Liver (tissue), 9 donors: ENCODE data around the gene SMCO4. TPM values are rescaled to one million over a fixed set of nuclear protein-coding genes. Genes with fewer than 3 reads are reported as not detected.

Experiments
- DNase-seq: peaks from one replicate; pipeline ENCODE4 v3.0.0-alpha.2; 2017; ENCODE audit warnings: low spot score
- H3K27ac ChIP-seq, 2 donors: one replicate each; pipeline ENCODE4 v1.7.0; 2013; ENCODE audit warnings: inconsistent platforms in 2 of 2, low read length in 2 of 2, control low read depth in 1 of 2, low read depth in 1 of 2, mild to moderate bottlenecking in 1 of 2
- H3K27me3 ChIP-seq, 4 donors: one replicate each; pipeline versions ENCODE4 v1.6.1 to v1.7.0; 2013; ENCODE audit warnings: low read length in 3 of 4, inconsistent platforms in 1 of 4, mild to moderate bottlenecking in 1 of 4, moderate library complexity in 1 of 4; ENCODE audit not compliant: control insufficient read depth in 4 of 4, insufficient read depth in 4 of 4
- H3K36me3 ChIP-seq, 4 donors: one replicate each; pipeline versions ENCODE4 v1.6.1 to v1.7.0; 2013; ENCODE audit warnings: low read length in 3 of 4, mild to moderate bottlenecking in 3 of 4, low read depth in 1 of 4, moderate library complexity in 1 of 4; ENCODE audit not compliant: control insufficient read depth in 4 of 4, insufficient read depth in 3 of 4
- H3K4me1 ChIP-seq, 4 donors: one replicate each; pipeline versions ENCODE4 v1.6.1 to v1.7.0; 2013; ENCODE audit warnings: low read length in 3 of 4, mild to moderate bottlenecking in 3 of 4, moderate library complexity in 1 of 4; ENCODE audit not compliant: control insufficient read depth in 4 of 4, insufficient read depth in 4 of 4
- H3K4me3 ChIP-seq, 3 donors: one replicate each; pipeline versions ENCODE4 v1.6.1 to v1.7.0; 2013; ENCODE audit warnings: low read length in 3 of 3, control low read depth in 1 of 3, low read depth in 1 of 3, mild to moderate bottlenecking in 1 of 3
- H3K9ac ChIP-seq, 2 donors: one replicate each; pipeline ENCODE4 v1.7.0; 2013; ENCODE audit warnings: low read length in 2 of 2, mild to moderate bottlenecking in 2 of 2, moderate library complexity in 2 of 2, control low read depth in 1 of 2, low read depth in 1 of 2
- H3K9me3 ChIP-seq, 4 donors: one replicate each; pipeline versions ENCODE4 v1.6.1 to v1.7.0; 2013; ENCODE audit warnings: low read length in 3 of 4; ENCODE audit not compliant: control insufficient read depth in 4 of 4
- EGR1 ChIP-seq, 2 donors: IDR thresholded peaks; 2 replicates each; pipeline ENCODE4 v1.6.1; 2016 to 2018; ENCODE audit warnings: antibody characterized with exemption in 2 of 2, low read depth in 2 of 2
- FOXA1 ChIP-seq: IDR thresholded peaks from 2 replicates; pipeline ENCODE4 v1.6.1; 2016; ENCODE audit warnings: antibody characterized with exemption
- FOXA2 ChIP-seq: IDR thresholded peaks from 2 replicates; pipeline ENCODE4 v1.6.1; 2016; ENCODE audit warnings: antibody characterized with exemption
- GABPA ChIP-seq, 2 donors: IDR thresholded peaks in 1 of 2; conservative IDR thresholded peaks in 1 of 2; 2 replicates each; pipeline ENCODE4 v1.6.1; 2016; ENCODE audit warnings: antibody characterized with exemption in 2 of 2, mild to moderate bottlenecking in 1 of 2, moderate library complexity in 1 of 2
- HNF4A ChIP-seq, 2 donors: conservative IDR thresholded peaks; 2 replicates each; pipeline ENCODE4 v1.6.1; 2016; ENCODE audit warnings: antibody characterized with exemption in 2 of 2, mild to moderate bottlenecking in 2 of 2
- HNF4G ChIP-seq: IDR thresholded peaks from 2 replicates; pipeline ENCODE4 v1.6.1; 2016; ENCODE audit warnings: antibody characterized with exemption
- JUND ChIP-seq, 2 donors: IDR thresholded peaks; 2 replicates each; pipeline ENCODE4 v1.6.1; 2016; ENCODE audit warnings: antibody characterized with exemption in 2 of 2
- NR2F2 ChIP-seq: IDR thresholded peaks from 2 replicates; pipeline ENCODE4 v1.6.1; 2016; ENCODE audit warnings: antibody characterized with exemption
- RAD21 ChIP-seq, 2 donors: IDR thresholded peaks; 2 replicates each; pipeline ENCODE4 v1.6.1; 2016; ENCODE audit warnings: antibody characterized with exemption in 2 of 2, mild to moderate bottlenecking in 2 of 2
- RXRA ChIP-seq, 2 donors: IDR thresholded peaks; 2 replicates each; pipeline ENCODE4 v1.6.1; 2017 to 2018; ENCODE audit warnings: antibody characterized with exemption in 2 of 2, mild to moderate bottlenecking in 1 of 2
- SP1 ChIP-seq: IDR thresholded peaks from 2 replicates; pipeline ENCODE4 v1.6.1; 2018; ENCODE audit warnings: antibody characterized with exemption, mild to moderate bottlenecking
- TAF1 ChIP-seq: conservative IDR thresholded peaks from 2 replicates; pipeline ENCODE4 v1.6.1; 2016; ENCODE audit warnings: antibody characterized with exemption, mild to moderate bottlenecking
- YY1 ChIP-seq: IDR thresholded peaks from 2 replicates; pipeline ENCODE4 v1.6.1; 2016; ENCODE audit warnings: antibody characterized with exemption, mild to moderate bottlenecking
- polyA plus RNA-seq, 2 donors: library from polyadenylated mRNA; stranded (reverse) in 1 of 2; unstranded in 1 of 2; fragments of 200-250 nt in 1 of 2; fragments of >200 nt in 1 of 2; fragmentation: Nextera tagmentation in 1 of 2; extraction: Ambion mirVana in 1 of 2; gene quantifications; one replicate each; pipeline versions ENCODE4 v1.2.1 to v1.2.3, GENCODE V29; 2013 to 2015
- total RNA-seq, 2 donors: library from RNA; depleted of rRNA; stranded (reverse); fragments of >200 nt; gene quantifications; one replicate each; pipeline ENCODE4 v1.2.3, GENCODE V29; 2014
- TF ChIP-seq, protein P1 (sequence below): IDR thresholded peaks from 2 replicates; pipeline ENCODE4 v1.6.1; 2016; ENCODE audit warnings: antibody characterized with exemption
- TF ChIP-seq, protein P2 (sequence below): IDR thresholded peaks from 2 replicates; pipeline ENCODE4 v1.6.1; 2016; ENCODE audit warnings: antibody characterized with exemption
- TF ChIP-seq, protein P3 (sequence below): IDR thresholded peaks from 2 replicates; pipeline ENCODE4 v1.6.1; 2016; ENCODE audit warnings: antibody characterized with exemption
- TF ChIP-seq, protein P4 (sequence below): fragments of 150-350 bp; IDR thresholded peaks from 2 replicates; pipeline ENCODE4 v1.5.1; 2017; ENCODE audit warnings: improper control_type of control experiment, low read depth, low read length; ENCODE audit not compliant: missing input control
- TF ChIP-seq, protein P5 (sequence below): IDR thresholded peaks from 2 replicates; pipeline ENCODE4 v1.6.1; 2016; ENCODE audit warnings: antibody characterized with exemption, mild to moderate bottlenecking
- donor health status: healthy.
- donor health status: healthy.
- donor health status: healthy.
- donor health status: healthy.
- donor health status: healthy.

SMCO4 gene
- total and polyA plus RNA-seq, 4 donors = 21.2 to 98.8 (median 47.9) TPM

DNA sequence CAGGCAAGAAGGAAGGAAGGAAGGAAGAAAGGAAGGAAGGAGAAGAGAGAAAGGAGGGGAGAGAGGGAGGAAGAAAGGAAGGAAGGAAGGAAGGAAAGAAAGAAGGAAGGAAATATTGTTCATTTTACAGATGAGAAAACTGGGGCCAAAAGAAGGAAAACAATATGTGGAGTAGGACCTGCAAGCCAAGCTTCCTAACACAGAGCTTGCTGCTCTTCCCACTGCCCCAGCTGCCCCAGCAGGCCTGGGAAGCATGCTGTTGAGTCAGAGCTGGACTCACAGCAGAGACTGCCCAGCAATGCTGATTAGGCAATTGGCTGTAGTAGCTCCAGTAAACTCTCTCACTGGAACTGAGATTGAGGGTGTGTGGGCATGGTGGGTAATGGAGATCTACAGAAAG, 42.6 kb upstream of the SMCO4 start:
- H3K27me3 ChIP-seq = no peaks in the 10 kb centered on the region
- no peak for DNase-seq
- no peaks in the 10 kb centered on the region for H3K4me1 ChIP-seq
- no peak overlapping the region for H3K9ac ChIP-seq
- no peak overlapping the region for H3K27ac ChIP-seq
- H3K9me3 ChIP-seq = no peaks in the 10 kb centered on the region
- H3K4me3 ChIP-seq = no peak overlapping the region
- peak in 1 of 2 donors; percentile 25 for TF ChIP-seq RAD21 (IDR thresholded peaks at IDR 0.05)
- peak; percentile 12 for TF ChIP-seq HNF4G
- TF ChIP-seq, protein P1, sequence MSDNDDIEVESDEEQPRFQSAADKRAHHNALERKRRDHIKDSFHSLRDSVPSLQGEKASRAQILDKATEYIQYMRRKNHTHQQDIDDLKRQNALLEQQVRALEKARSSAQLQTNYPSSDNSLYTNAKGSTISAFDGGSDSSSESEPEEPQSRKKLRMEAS = no peak
- no peak for TF ChIP-seq TAF1
- TF ChIP-seq, protein P2, sequence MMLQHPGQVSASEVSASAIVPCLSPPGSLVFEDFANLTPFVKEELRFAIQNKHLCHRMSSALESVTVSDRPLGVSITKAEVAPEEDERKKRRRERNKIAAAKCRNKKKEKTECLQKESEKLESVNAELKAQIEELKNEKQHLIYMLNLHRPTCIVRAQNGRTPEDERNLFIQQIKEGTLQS = no peak
- TF ChIP-seq YY1 = no peak
- TF ChIP-seq, protein P3, sequence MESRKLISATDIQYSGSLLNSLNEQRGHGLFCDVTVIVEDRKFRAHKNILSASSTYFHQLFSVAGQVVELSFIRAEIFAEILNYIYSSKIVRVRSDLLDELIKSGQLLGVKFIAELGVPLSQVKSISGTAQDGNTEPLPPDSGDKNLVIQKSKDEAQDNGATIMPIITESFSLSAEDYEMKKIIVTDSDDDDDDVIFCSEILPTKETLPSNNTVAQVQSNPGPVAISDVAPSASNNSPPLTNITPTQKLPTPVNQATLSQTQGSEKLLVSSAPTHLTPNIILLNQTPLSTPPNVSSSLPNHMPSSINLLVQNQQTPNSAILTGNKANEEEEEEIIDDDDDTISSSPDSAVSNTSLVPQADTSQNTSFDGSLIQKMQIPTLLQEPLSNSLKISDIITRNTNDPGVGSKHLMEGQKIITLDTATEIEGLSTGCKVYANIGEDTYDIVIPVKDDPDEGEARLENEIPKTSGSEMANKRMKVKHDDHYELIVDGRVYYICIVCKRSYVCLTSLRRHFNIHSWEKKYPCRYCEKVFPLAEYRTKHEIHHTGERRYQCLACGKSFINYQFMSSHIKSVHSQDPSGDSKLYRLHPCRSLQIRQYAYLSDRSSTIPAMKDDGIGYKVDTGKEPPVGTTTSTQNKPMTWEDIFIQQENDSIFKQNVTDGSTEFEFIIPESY = no peak
- TF ChIP-seq JUND (IDR thresholded peaks at IDR 0.05) = no peak
- no peak for TF ChIP-seq GABPA (IDR thresholded peaks at IDR 0.05 in 1 of 2, conservative IDR thresholded peaks at IDR 0.05 in 1 of 2)
- TF ChIP-seq NR2F2 = no peak
- no peak for TF ChIP-seq SP1
- no peak for TF ChIP-seq EGR1 (IDR thresholded peaks at IDR 0.05; ENCODE audit: low read depth in 2 of 2)
- no peak for TF ChIP-seq FOXA2
- TF ChIP-seq, protein P4, sequence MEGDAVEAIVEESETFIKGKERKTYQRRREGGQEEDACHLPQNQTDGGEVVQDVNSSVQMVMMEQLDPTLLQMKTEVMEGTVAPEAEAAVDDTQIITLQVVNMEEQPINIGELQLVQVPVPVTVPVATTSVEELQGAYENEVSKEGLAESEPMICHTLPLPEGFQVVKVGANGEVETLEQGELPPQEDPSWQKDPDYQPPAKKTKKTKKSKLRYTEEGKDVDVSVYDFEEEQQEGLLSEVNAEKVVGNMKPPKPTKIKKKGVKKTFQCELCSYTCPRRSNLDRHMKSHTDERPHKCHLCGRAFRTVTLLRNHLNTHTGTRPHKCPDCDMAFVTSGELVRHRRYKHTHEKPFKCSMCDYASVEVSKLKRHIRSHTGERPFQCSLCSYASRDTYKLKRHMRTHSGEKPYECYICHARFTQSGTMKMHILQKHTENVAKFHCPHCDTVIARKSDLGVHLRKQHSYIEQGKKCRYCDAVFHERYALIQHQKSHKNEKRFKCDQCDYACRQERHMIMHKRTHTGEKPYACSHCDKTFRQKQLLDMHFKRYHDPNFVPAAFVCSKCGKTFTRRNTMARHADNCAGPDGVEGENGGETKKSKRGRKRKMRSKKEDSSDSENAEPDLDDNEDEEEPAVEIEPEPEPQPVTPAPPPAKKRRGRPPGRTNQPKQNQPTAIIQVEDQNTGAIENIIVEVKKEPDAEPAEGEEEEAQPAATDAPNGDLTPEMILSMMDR = no peak
- TF ChIP-seq, protein P5, sequence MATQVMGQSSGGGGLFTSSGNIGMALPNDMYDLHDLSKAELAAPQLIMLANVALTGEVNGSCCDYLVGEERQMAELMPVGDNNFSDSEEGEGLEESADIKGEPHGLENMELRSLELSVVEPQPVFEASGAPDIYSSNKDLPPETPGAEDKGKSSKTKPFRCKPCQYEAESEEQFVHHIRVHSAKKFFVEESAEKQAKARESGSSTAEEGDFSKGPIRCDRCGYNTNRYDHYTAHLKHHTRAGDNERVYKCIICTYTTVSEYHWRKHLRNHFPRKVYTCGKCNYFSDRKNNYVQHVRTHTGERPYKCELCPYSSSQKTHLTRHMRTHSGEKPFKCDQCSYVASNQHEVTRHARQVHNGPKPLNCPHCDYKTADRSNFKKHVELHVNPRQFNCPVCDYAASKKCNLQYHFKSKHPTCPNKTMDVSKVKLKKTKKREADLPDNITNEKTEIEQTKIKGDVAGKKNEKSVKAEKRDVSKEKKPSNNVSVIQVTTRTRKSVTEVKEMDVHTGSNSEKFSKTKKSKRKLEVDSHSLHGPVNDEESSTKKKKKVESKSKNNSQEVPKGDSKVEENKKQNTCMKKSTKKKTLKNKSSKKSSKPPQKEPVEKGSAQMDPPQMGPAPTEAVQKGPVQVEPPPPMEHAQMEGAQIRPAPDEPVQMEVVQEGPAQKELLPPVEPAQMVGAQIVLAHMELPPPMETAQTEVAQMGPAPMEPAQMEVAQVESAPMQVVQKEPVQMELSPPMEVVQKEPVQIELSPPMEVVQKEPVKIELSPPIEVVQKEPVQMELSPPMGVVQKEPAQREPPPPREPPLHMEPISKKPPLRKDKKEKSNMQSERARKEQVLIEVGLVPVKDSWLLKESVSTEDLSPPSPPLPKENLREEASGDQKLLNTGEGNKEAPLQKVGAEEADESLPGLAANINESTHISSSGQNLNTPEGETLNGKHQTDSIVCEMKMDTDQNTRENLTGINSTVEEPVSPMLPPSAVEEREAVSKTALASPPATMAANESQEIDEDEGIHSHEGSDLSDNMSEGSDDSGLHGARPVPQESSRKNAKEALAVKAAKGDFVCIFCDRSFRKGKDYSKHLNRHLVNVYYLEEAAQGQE = no peak
- no peak for TF ChIP-seq FOXA1
- TF ChIP-seq HNF4A (conservative IDR thresholded peaks at IDR 0.05) = peak; percentile 44 to 70
- TF ChIP-seq RXRA (IDR thresholded peaks at IDR 0.05) = peak in 1 of 2 donors; percentile 45
- H3K36me3 ChIP-seq = no peaks in the 10 kb centered on the region
